ENCODE measurements around the gene SLC2A8. TPM values are rescaled to one million over a fixed set of nuclear protein-coding genes. Genes with fewer than 3 reads are reported as not detected.

Gene SLC2A8
- total RNA-seq, 1 experiment from 2014 or later = 16.8 TPM

DNA sequence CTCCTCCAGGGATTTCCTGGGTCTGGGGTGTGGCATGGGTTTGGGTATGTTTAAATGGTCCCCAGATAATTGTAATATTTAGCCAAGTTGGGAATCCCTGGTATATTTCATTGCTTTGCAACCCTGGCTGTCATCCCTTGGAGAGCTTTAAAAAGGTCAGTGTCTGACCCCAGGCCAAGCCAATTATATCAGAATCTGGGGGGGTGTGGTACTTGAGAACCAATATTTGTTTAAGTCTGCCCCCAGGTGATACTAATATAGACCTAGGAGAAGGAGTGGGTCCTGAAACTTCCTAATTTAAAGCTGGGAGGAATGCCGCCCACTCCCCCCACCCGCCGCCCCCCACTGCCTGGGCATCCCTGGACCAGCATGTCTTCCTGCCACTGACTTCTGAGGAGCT, 38.2 kb upstream of the SLC2A8 start:
- CTCF ChIA-PET = no interaction called here
- no peaks in the 10 kb centered on the region for H3K4me1 ChIP-seq (ENCODE audit: control insufficient read depth in 1 of 2, insufficient read depth in 2 of 2, low read length in 2 of 2)
- RAD21 ChIA-PET (ENCODE audit: low non-redundant PET in 1 of 2, low total read pairs in 2 of 2, uncharacterized antibody in 2 of 2, unreplicated experiment in 2 of 2) = no interaction called here
- intact Hi-C loops (cut with micrococcal nuclease) = no loop called here
- TF ChIP-seq POLR2AphosphoS5 (IDR thresholded peaks at IDR 0.05; ENCODE audit: low read depth, low read length) = no peak
- TF ChIP-seq SP1 (IDR thresholded peaks at IDR 0.05; ENCODE audit: low read depth) = no peak
- no peaks in the 10 kb centered on the region for H3K36me3 ChIP-seq (ENCODE audit: control insufficient read depth in 1 of 2, insufficient read depth in 2 of 2, low read length in 2 of 2)
- H4K20me1 ChIP-seq (ENCODE audit: insufficient read depth) = no peaks in the 10 kb centered on the region
- no peak overlapping the region for H2AFZ ChIP-seq (ENCODE audit: low read depth, low read length, poor library complexity, severe bottlenecking)
- no peak overlapping the region for H3K27ac ChIP-seq (ENCODE audit: low read depth, low read length)
- POLR2A ChIA-PET = no interaction called here
- DNase-seq (ENCODE audit: low read depth, low spot score) = no peak
- no peaks in the 10 kb centered on the region for H3K9me3 ChIP-seq (ENCODE audit: control insufficient read depth in 1 of 2, insufficient read depth in 1 of 2, low read depth in 1 of 2, low read length in 2 of 2)
- H3K27me3 ChIP-seq (ENCODE audit: insufficient read depth, low read length) = no peaks in the 10 kb centered on the region
- H3K9me2 ChIP-seq (ENCODE audit: insufficient read depth) = no peaks in the 10 kb centered on the region
- H3K9ac ChIP-seq (ENCODE audit: low read length) = no peak overlapping the region
- no peak overlapping the region for H3K4me2 ChIP-seq (ENCODE audit: low read length)
- no peaks in the 10 kb centered on the region for H3K79me2 ChIP-seq (ENCODE audit: insufficient read depth, low read length)
- no TSS peak for BruUV-seq (replicated peaks)
- no peak overlapping the region for H3K4me3 ChIP-seq (replicated peaks in 1 of 2; ENCODE audit: low read depth in 1 of 2, low read length in 2 of 2)
- no peak for ATAC-seq

GRCh38 chr9:127360250-127360649, 36.7 kb upstream of the SLC2A8 start:
- no peak for ATAC-seq
- H3K79me2 ChIP-seq (ENCODE audit: insufficient read depth, low read length) = no peaks in the 10 kb centered on the region

More at GRCh38 chr9:127360250-127360649, 36.7 kb upstream of the SLC2A8 start:
- intact Hi-C loops (cut with micrococcal nuclease) = no loop called here
- H3K27me3 ChIP-seq (ENCODE audit: insufficient read depth, low read length) = no peaks in the 10 kb centered on the region
- H3K27ac ChIP-seq (ENCODE audit: low read depth, low read length) = no peak overlapping the region
- no peak overlapping the region for H3K9ac ChIP-seq (ENCODE audit: low read length)
- H2AFZ ChIP-seq (ENCODE audit: low read depth, low read length, poor library complexity, severe bottlenecking) = no peak overlapping the region
- no peaks in the 10 kb centered on the region for H3K9me2 ChIP-seq (ENCODE audit: insufficient read depth)
- H3K4me2 ChIP-seq (ENCODE audit: low read length) = no peak overlapping the region
- DNase-seq (ENCODE audit: low read depth, low spot score) = no peak
- BruUV-seq (replicated peaks) = no TSS peak
- no peak overlapping the region for H3K4me3 ChIP-seq (replicated peaks in 1 of 2; ENCODE audit: low read depth in 1 of 2, low read length in 2 of 2)
- H3K9me3 ChIP-seq (ENCODE audit: control insufficient read depth in 1 of 2, insufficient read depth in 1 of 2, low read depth in 1 of 2, low read length in 2 of 2) = no peaks in the 10 kb centered on the region
- TF ChIP-seq TCF7L2 (IDR thresholded peaks at IDR 0.05; ENCODE audit: borderline replicate concordance, extremely low read depth, insufficient read depth, insufficient read length) = no peak
- TF ChIP-seq SRF (IDR thresholded peaks at IDR 0.05; ENCODE audit: low read depth) = no peak
- no peak for TF ChIP-seq FOSL1 (IDR thresholded peaks at IDR 0.05; ENCODE audit: low read depth)
- no peak for TF ChIP-seq REST (IDR thresholded peaks at IDR 0.05; ENCODE audit: low read depth)
- no peak for TF ChIP-seq EZH2 (IDR thresholded peaks at IDR 0.05)
- TF ChIP-seq, protein P1, sequence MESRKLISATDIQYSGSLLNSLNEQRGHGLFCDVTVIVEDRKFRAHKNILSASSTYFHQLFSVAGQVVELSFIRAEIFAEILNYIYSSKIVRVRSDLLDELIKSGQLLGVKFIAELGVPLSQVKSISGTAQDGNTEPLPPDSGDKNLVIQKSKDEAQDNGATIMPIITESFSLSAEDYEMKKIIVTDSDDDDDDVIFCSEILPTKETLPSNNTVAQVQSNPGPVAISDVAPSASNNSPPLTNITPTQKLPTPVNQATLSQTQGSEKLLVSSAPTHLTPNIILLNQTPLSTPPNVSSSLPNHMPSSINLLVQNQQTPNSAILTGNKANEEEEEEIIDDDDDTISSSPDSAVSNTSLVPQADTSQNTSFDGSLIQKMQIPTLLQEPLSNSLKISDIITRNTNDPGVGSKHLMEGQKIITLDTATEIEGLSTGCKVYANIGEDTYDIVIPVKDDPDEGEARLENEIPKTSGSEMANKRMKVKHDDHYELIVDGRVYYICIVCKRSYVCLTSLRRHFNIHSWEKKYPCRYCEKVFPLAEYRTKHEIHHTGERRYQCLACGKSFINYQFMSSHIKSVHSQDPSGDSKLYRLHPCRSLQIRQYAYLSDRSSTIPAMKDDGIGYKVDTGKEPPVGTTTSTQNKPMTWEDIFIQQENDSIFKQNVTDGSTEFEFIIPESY (IDR thresholded peaks at IDR 0.05; ENCODE audit: extremely low read depth, insufficient replicate concordance, low read length) = no peak
- TF ChIP-seq EGR1 (IDR thresholded peaks at IDR 0.05; ENCODE audit: low read depth) = no peak
- TF ChIP-seq JUND (IDR thresholded peaks at IDR 0.05) = no peak
- TF ChIP-seq ATF3 (IDR thresholded peaks at IDR 0.05) = no peak
- no peak for TF ChIP-seq ELF1 (IDR thresholded peaks at IDR 0.05; ENCODE audit: borderline replicate concordance, low read depth)
- H3K4me1 ChIP-seq (ENCODE audit: control insufficient read depth in 1 of 2, insufficient read depth in 2 of 2, low read length in 2 of 2) = no peaks in the 10 kb centered on the region
- ChIA-PET CTCF (no interaction called here), RAD21 (ENCODE audit: low non-redundant PET in 1 of 2, low total read pairs in 2 of 2, uncharacterized antibody in 2 of 2, unreplicated experiment in 2 of 2) (no interaction called here), POLR2A (no interaction called here)
- H3K36me3 ChIP-seq (ENCODE audit: control insufficient read depth in 1 of 2, insufficient read depth in 2 of 2, low read length in 2 of 2) = no peaks in the 10 kb centered on the region; a peak in 1 of 4 replicates
- H4K20me1 ChIP-seq (ENCODE audit: insufficient read depth) = no peaks in the 10 kb centered on the region
